AG10803 (cell line): Measurements from ENCODE around the gene EXTL2.
"Not testable (repeated sequence)": the region's sequence is repeated elsewhere in the genome, so short reads cannot be mapped to it uniquely, and the experiment has no call there.

Experiments
- DNase-seq: peaks from one replicate; pipeline ENCODE4 v3.0.0; 2010; ENCODE audit warnings: low read depth
- H3K4me3 ChIP-seq: 2 replicates; pipeline ENCODE4 v1.5.1; 2011; ENCODE audit warnings: mild to moderate bottlenecking, low read length, control low read depth
- TF ChIP-seq, protein P1 (sequence below): conservative IDR thresholded peaks from 2 replicates; pipeline ENCODE4 v1.5.1; 2011; ENCODE audit warnings: mild to moderate bottlenecking, low read length, control low read depth, inconsistent platforms

Gene EXTL2, protein sequence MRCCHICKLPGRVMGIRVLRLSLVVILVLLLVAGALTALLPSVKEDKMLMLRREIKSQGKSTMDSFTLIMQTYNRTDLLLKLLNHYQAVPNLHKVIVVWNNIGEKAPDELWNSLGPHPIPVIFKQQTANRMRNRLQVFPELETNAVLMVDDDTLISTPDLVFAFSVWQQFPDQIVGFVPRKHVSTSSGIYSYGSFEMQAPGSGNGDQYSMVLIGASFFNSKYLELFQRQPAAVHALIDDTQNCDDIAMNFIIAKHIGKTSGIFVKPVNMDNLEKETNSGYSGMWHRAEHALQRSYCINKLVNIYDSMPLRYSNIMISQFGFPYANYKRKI

DNA sequence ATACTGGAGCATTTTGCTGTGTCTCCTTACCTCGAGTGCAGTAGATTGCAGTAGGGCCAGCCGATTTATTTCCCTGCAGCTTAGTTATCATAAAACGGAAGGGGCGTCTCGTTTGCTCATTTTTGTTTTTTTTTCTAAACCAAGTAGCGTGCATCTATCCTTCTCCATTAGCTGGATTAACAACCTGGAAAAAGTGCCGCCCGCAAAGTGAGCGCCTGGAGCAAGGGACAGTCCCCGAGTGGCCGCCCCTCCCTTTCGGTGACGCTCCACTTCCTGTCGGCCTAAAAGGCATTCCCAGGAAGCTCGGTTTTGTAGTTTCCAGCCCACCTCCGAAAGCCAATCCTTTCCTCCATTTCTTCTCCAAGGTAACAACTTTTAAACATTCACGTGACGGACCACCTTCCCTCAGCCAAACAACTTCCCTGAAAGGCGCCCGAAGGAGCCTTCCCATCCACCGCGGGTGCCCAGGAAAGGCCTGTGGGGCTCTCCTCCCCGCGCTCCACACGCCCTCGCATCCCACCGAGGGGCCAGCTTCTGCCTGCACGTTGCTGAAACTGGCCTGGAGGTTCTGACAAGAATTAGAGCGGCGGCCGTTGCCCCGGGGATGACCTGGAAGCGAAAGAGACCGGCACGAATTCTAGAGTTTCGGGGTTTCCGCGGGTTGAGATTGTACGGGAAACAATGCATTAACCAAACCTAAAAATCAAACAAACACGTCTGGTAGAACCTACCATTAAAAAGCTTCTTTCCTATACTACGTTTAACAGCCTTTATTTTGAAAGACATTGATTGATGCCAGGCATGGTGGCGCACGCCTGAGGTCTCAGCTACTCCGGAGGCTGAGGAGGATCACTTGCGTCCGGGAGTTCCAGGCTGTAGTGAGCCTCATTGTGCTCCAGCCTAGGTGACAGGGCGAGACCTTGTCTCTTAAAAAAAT is at the start of gene EXTL2:
TSS of gene EXTL2 (minus strand) at position 240 of the 937 bp plus-strand sequence. CDS start 6,085 bp downstream, outside the sequence.
- DNase-seq, result peak; percentile 60
- TF ChIP-seq, protein P1, sequence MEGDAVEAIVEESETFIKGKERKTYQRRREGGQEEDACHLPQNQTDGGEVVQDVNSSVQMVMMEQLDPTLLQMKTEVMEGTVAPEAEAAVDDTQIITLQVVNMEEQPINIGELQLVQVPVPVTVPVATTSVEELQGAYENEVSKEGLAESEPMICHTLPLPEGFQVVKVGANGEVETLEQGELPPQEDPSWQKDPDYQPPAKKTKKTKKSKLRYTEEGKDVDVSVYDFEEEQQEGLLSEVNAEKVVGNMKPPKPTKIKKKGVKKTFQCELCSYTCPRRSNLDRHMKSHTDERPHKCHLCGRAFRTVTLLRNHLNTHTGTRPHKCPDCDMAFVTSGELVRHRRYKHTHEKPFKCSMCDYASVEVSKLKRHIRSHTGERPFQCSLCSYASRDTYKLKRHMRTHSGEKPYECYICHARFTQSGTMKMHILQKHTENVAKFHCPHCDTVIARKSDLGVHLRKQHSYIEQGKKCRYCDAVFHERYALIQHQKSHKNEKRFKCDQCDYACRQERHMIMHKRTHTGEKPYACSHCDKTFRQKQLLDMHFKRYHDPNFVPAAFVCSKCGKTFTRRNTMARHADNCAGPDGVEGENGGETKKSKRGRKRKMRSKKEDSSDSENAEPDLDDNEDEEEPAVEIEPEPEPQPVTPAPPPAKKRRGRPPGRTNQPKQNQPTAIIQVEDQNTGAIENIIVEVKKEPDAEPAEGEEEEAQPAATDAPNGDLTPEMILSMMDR, result no peak; the same call in 1 of the 2 replicates
- peak within 1 kb of the TSS; percentile 91 for H3K4me3 ChIP-seq

DNA sequence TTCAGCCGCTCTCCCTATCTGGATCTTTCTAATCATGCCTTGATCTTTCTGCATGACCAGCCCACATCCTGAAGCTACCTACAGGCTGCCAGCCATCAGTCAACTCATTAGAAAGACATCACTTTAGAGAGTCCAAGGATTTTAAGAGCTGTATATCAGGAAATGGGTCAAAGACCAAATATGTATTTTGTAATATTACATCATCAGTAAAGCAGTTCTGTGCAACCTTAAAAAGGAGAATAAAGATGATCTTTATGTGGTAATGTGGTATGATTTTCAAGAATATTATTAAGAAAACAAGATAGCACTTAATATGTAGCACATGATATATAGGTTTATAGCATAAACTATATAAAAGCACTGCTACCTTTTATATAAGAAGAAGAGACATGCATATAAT is 48.9 kb upstream of the EXTL2 start:
- H3K4me3 ChIP-seq, result no peak overlapping the region
- TF ChIP-seq, protein P1, result no peak
- no peak for DNase-seq

DNA sequence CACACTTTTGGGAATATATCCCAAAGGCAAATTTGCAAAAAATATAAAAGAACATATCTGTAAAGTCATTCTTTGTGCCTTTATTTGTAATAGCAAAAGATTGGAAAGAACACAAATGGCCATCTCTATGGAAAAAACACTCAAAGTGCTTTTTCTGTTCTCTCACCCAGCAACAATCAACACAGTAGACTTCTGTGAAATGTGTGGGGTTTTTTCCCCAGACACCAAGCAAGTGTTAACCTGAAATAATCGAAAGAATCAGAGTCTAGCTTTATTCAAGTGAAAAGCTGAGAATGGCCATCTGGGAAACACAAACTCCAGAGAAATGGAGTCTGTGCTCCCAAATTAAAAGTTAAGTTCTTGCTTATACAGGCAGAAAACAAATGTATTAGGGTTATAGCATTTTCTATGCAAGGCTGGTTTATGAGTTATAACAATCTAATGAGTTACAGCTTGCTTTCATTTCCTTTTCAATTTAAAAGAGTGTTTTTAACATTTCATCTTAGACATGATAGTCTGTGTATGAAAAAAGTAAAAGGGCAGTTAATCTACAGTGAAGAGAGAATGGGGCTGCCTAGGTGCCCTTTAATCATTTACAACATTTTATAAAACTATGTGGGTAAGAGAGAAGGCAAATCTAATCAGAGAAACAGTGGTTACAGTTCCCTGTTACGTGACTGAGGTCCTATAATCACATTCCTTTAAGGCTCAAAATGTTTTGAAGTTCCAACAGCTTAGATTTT is 47.8 kb upstream of the EXTL2 start:
- TF ChIP-seq, protein P1, result no peak
- DNase-seq, result no peak

DNA sequence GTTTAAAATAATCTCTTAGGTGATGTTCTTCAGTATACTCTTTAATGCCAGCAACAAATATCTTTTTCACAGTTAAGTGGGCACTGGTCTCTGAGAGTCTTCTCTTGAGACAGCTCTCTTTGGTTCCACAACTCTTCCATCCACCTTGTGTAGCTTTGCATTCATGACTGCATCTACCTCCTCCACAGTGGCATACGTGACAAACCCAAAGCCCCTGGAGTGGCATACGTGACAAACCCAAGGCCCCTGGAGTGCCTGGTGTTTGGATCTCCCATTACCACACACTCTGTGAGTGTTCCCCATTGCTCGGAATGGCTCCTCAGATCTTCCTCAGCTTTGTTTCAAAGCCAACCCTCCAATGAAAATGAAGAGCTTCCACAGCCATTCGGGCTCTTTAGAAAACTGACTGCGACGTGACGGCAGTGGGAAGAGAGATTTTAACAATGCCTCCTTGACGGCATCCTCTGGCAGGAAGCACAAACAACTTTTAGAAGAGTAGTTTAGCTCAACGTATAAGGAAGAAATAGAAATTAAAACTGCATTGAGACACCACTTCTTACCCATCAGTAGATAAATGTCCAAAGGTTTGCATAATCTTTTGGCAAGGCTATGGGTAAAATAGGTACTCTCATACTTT is 47.1 kb upstream of the EXTL2 start:
- H3K4me3 ChIP-seq, result no peak overlapping the region
- TF ChIP-seq, protein P1, result no peak
- no peak for DNase-seq

More for the DNA sequence above, 47.8 kb upstream of the EXTL2 start:
- H3K4me3 ChIP-seq, result no peak overlapping the region

DNA sequence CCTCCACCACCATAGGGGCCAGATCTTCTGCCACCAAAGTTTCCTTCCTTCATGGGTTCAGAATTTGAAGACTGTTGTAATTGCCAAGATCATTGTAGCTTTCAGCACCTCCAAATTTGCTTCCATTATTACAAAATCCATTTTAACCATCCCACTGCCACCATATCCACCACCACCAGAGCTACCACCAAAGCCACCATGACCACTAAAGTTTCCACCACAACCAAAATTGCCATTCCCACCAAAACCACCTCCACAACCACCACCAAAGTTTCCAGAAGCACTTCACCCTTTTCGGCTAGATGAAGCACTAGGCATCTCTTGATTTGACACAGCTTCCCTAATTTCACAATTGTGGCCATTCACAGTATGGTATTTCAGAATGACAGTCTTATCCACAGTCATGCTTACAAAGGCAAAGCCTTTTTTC is 46.5 kb upstream of the EXTL2 start:
- DNase-seq, result no peak
- TF ChIP-seq, protein P1, result no peak
- H3K4me3 ChIP-seq, result no peak overlapping the region

DNA sequence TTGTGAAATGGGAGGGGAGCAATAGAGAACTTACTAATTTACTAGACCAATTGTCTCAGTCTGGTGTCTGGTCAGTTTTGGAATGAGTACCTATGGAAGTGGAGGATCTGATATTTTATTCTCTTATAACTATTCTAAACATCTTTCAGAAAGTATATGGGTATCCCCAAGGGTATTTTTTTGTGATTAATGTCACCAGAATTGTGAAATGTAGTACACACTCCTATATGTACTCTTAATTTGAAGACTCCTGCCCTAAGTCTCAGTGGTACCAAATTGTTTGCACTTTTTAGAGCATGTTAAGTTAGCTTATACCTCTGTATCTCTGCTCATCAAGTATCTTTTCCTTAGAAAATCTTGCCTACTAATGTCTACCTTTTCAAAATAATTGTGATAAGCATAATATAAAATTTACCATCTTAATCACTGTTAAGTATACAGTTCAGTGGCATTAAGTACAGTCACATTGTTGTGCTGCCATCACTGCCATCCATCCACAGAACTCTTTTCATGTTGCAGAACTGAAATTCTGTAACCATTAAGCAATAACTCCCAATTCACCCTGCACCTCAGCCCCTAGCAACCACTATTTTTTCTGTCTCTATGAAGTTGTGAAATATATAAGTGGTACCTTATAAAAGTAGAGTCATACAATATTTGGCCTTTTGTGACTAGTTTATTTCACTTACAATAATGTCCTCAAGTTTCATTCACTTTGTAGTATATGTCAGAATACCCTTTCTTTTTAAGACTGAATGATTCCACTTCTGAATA is 41.7 kb upstream of the EXTL2 start:
- DNase-seq, result no peak
- TF ChIP-seq, protein P1, result no peak

DNA sequence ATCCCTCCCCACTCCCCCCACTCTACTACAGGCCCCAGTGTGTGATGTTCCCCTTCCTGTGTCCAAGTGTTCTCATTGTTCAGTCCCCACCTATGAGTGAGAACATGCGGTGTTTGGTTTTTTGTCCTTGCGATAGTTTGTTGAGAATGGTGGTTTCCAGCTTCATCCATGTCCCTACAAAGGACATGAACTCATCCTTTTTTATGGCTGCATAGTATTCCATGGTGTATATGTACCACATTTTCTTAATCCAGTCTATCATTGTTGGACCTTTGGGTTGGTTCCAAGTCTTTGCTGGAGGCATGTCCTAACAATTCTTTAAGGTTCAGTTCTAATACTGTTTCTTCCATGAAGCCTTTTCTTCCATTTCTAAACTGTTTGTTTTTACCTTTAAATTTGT is 38.9 kb upstream of the EXTL2 start:
- DNase-seq, H3K4me3 ChIP-seq: not testable (repeated sequence)

More for the DNA sequence above, 41.7 kb upstream of the EXTL2 start:
- no peak overlapping the region for H3K4me3 ChIP-seq
